ENCODE measurements around the gene KLHDC8A. TPM values are rescaled to one million over a fixed set of nuclear protein-coding genes. Genes with fewer than 3 reads are reported as not detected.

The KLHDC8A gene
- total and polyA plus RNA-seq, 2 of the 13 experiments (the other 11 are each of a cell fraction or from before 2014, with no cell fraction given), result not detected

GRCh38 chr1:205310976-205311704 is 45.6 kb downstream of the KLHDC8A start (continued):
- TF ChIP-seq ZNF615 (CRISPR knock-in tag; IDR thresholded peaks at IDR 0.05; ENCODE audit: borderline replicate concordance) (no peak), ZNF232 (CRISPR knock-in tag; IDR thresholded peaks at IDR 0.05; ENCODE audit: borderline replicate concordance) (no peak), SMARCE1 (IDR thresholded peaks at IDR 0.05; ENCODE audit: borderline replicate concordance) (no peak), MTF1 (CRISPR knock-in tag; IDR thresholded peaks at IDR 0.05) (no peak), ZFP91 (CRISPR knock-in tag; IDR thresholded peaks at IDR 0.05; ENCODE audit: borderline replicate concordance) (no peak), ZNF737 (CRISPR knock-in tag; IDR thresholded peaks at IDR 0.05; ENCODE audit: borderline replicate concordance) (no peak), NFE2L1 (CRISPR knock-in tag; IDR thresholded peaks at IDR 0.05; ENCODE audit: borderline replicate concordance) (no peak), ZNF772 (CRISPR knock-in tag; IDR thresholded peaks at IDR 0.05) (no peak), TCF12 (IDR thresholded peaks at IDR 0.05) (no peak), TCF12 (CRISPR knock-in tag; IDR thresholded peaks at IDR 0.05) (no peak), EEA1 (CRISPR knock-in tag; IDR thresholded peaks at IDR 0.05; ENCODE audit: borderline replicate concordance) (no peak), SATB2 (CRISPR knock-in tag; IDR thresholded peaks at IDR 0.05) (no peak)

- intact Hi-C loops (cut with micrococcal nuclease; ENCODE audit: unreplicated experiment), result no loop called here
- POLR2A ChIA-PET, result no interaction called here
- Histone ChIP-seq H3K9me3 (ENCODE audit: low read length) (no peaks in the 10 kb centered on the region), H2AFZ (ENCODE audit: low read length) (no peak overlapping the region), H3K27me3 (ENCODE audit: control insufficient read depth in 1 of 2, insufficient read depth in 2 of 2, low read length in 2 of 2) (no peaks in the 10 kb centered on the region), H3K9ac (ENCODE audit: insufficient read depth, low read depth, low read length) (no peak overlapping the region), H3K36me3 (replicated peaks in 1 of 2; ENCODE audit: control insufficient read depth in 1 of 2, insufficient read depth in 2 of 2, low read length in 2 of 2) (peaks cover 31 to 54% of the 10 kb centered on the region in 2 experiments; a peak in 4 of 5 replicates), H3K79me2 (ENCODE audit: insufficient read depth, low read length) (peaks cover 8% of the 10 kb centered on the region), H3K27ac (ENCODE audit: extremely low read length, insufficient read depth, low read length) (no peak overlapping the region), H3K4me2 (ENCODE audit: low read depth, low read length) (no peak overlapping the region), H3K4me3 (replicated peaks in 1 of 3; ENCODE audit: insufficient read depth in 1 of 3, low read depth in 2 of 3, low read length in 3 of 3) (no peak overlapping the region), H4K20me1 (ENCODE audit: insufficient read depth, low read length) (no peaks in the 10 kb centered on the region), H3K4me1 (ENCODE audit: insufficient read depth, low read length) (peaks cover 17% of the 10 kb centered on the region)
- CTCF ChIA-PET (ENCODE audit: low intra/inter-chr PET ratio, low total read pairs), result no interaction called here
- BruUV-seq (replicated peaks), result no TSS peak
- ATAC-seq, result no peak
- WGBS (ENCODE audit: low lambda C conversion rate), result no CpG with 5 or more reads among the region's 1 CpG
- TF ChIP-seq HIVEP1 (CRISPR knock-in tag; IDR thresholded peaks at IDR 0.05) (no peak), CBFB (CRISPR knock-in tag; IDR thresholded peaks at IDR 0.05) (no peak), ZNF747 (CRISPR knock-in tag; IDR thresholded peaks at IDR 0.05; ENCODE audit: borderline replicate concordance) (no peak), ZNF460 (CRISPR knock-in tag; IDR thresholded peaks at IDR 0.05; ENCODE audit: borderline replicate concordance) (no peak), GATAD1 (CRISPR knock-in tag; IDR thresholded peaks at IDR 0.05) (no peak), NR1H2 (CRISPR knock-in tag; IDR thresholded peaks at IDR 0.05; ENCODE audit: borderline replicate concordance, low read depth) (no peak), ONECUT2 (CRISPR knock-in tag; IDR thresholded peaks at IDR 0.05) (no peak)
- in situ Hi-C loops (cut with HindIII; ENCODE audit: extremely low pct_ligation_motif_present, low pct_unique_long_range_greater_than_20kb), result no loop called here
- FAIRE-seq, result no peak
- DNase-seq (ENCODE audit: low spot score), result no peak
Measured at GRCh38 chr1:205309741-205310140, 47.0 kb downstream of the KLHDC8A start.

All from HepG2 (cell line).